Activated CD4-positive, alpha-beta T cell treated with anti-CD3 and anti-CD28 coated beads, Interleukin-2, amount 50 U/mL, for 48 hours (primary cell): ENCODE measurements around the gene TRIO.

Experiments
- DNase-seq, 2 experiments: peaks; one replicate each; pipeline ENCODE4 v3.0.0-alpha.2; 2020

The TRIO gene

DNA sequence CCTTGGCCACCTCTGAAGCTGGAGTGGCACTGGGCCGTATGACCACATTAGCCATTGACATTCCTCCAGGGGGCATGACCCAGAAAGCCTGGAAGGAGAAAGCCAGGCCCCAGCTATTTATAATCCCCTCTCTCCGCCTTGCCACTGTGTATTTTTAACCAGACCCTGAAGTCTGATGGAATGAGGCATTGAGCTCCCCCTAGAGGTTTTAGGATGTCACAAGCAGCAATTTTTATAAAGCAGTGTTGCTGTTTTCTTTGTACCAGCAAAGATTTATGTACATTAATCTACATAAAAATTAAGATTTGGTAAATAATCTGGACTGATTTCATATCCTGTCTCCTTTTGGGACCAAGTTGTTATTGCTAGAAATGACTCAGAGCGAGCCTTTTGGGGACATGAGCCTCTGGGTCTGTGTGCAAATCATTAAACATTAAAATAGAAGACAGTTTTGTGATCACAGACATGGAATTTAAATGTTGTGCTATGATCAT is 127.1 kb downstream of the TRIO start:
- no peak for DNase-seq

DNA sequence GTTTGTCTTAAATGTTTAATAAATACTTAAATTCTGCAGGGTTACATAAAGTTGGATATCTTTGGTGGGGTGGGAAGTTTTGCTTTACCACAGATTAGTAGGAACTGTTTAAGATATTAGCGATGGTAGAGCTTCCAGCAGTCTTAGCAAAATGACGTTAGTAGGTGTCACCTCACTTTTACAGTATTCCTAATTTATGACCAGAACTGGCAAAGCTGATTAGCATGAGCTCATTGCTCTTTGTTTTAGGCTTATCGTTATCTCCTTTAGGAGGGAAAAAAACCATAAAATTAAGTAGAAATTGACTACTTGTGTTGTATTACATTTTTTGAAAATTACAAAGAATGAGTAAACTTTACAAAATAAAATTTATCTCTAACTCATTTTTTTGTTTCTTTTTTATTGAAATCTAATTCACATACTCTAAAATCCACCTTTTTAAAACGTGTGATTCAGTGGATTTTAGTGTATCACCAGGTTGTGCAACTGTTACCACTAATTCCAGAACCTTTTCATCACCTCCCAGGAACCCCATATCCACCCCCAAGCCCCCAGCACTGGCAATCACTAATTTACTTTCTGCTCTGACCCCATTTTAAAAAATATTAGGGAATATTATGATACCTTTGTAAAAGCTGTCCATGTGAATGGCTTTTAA is 129.5 kb downstream of the TRIO start:
- no peak for DNase-seq

DNA sequence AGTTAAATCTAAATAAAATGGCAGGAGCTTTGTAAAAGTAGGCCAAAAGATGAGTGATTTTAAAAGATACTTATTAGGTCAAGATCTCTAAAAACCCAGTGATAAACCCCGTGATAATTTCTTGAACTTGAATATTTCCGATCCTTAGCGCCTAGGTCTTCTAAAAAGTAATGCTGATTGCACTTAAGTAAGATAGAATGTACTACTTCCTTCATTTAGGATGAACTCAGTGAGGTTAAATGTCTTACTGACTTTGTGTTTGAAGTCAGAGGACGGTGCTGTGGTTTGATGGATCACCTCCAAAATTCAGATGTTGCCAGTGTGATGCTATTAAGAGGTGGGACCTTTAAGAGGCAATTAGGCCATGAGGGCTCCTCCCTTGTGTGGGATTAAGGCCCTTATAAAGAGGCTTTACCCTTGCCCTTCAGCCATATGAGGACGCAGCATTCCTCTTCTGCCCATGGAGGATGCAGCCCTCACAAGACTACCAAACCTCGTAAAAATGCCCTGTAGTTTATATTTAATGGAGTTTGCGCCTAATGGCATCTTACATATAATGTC is 130.1 kb downstream of the TRIO start:
- no peak for DNase-seq

DNA sequence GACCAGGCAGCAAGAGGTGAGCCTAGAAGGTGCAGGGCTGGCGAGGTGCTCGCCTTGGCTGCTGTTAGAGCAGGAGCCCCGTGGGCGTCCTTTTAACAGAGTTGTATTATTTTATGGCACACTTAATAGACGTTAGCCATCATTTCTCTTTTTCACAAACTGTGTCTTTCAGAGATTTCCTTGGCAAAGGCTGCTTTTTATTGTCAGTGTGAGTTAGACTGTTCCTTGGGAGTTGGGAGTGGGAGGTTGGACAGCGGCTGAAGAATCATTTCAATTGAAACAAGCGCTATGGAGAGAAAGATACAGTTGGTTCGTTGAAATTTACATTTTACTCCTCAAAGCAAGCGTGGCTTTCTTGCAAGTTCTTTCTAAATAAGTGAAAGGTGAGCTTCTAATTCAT is 133.2 kb downstream of the TRIO start:
- DNase-seq = no peak

DNA sequence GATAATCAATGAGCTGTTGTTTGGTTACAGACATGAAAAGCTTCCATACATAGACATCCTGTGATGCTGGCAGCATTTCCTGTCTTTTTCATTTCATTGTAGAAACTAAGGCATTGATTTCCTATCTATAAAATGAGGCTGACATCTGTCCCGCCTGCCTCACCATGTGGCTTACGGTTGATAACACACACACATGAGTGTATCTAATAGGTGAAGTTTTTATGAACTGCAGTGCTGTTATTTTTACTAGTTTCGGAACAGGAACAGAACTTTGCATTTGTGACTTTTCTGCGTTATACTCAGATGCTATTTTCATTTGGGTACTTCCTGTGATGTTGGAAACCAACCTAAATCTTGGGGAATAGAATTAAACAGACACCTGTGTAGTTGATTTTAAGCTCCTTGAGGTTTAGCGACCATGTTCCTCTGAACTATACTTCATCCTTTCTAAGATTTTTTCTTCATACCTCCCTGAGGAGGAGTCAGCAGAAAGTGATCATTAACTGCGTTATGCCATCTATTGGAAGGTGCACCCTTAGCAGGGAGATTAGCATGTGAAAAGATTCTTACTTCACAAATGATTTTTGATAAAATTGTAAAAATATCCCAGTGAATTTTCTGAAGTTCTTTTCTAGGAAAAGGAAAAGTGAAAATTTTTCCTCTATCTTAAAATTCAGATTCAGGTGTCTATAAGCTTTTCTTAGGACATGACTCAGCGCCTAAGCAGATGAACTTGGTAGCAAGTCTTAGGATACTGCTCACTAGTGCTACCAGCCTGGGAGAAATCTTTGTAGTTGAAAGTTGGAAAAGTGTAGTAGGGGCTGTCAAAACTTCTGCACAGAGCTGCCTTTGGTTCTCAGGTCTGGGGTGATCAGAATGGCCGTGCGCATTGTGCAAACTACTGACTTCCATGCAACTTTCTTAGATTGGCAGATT is 134.5 kb downstream of the TRIO start:
- DNase-seq = no peak

DNA sequence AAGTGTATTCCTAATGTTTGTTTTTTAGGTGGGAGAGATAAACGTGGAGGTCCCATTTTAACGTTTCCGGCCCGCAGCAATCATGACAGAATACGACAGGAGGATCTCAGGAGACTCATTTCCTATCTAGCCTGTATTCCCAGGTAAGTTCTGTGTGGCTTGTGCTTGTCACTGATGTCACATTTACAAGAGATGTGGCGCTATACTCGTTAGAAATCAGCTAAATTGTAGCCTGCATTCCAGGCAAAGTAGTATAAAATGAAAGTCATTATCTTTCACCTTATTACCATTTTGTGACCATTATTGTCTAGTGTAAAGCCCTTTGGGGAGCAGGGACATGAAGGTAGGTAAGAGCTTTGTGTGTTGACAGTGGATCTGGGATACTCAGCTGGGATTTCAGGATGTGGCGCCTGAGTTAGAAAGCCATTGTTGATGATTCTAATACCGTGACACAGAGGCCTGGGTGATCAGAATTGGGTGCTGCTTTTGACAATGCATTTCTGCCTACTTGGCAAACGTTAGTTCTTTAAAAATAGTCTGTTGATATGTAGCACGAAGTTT is 137.2 kb downstream of the TRIO start:
- DNase-seq = no peak

DNA sequence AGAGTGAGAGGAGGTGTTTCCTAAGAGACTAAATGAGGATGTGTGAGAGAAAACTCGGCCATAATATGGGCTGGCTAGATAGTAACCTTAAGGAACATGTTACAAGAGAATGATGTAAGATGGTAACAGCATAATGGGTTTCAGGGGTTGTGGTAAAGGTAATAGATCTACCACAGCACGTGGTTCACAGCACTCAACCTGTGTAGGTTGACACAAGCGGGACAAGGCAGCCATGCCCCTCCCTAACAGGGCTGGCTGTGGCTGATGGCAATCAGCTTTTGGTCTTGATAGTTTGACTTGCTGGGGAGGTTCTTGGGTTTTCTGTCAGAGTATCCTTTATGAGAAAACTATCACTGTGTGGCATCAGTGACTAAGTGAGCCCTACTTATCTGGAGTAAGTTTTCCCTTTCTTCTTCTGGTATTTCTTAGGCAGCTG is 138.6 kb downstream of the TRIO start:
- peak; percentile 5 to 9 for DNase-seq

DNA sequence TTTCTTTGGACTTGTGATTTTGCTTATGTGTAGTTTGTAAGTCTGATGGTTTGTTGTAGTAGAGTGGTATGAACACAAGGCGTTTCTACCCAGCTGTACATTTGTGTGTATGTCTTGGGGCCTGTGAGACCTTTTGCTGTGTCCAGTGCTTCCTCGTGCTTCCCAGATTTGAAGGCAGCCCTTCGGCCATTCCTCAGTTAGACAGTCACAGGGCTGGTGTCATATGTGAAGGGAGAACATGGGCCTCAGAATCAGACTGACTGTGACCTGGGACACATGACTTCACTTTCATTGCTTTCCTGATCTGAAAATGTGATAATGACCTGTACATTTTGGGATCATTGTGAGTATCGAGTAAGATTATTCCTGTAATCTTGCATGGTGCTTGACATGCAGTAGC is 140.0 kb downstream of the TRIO start:
- no peak for DNase-seq

DNA sequence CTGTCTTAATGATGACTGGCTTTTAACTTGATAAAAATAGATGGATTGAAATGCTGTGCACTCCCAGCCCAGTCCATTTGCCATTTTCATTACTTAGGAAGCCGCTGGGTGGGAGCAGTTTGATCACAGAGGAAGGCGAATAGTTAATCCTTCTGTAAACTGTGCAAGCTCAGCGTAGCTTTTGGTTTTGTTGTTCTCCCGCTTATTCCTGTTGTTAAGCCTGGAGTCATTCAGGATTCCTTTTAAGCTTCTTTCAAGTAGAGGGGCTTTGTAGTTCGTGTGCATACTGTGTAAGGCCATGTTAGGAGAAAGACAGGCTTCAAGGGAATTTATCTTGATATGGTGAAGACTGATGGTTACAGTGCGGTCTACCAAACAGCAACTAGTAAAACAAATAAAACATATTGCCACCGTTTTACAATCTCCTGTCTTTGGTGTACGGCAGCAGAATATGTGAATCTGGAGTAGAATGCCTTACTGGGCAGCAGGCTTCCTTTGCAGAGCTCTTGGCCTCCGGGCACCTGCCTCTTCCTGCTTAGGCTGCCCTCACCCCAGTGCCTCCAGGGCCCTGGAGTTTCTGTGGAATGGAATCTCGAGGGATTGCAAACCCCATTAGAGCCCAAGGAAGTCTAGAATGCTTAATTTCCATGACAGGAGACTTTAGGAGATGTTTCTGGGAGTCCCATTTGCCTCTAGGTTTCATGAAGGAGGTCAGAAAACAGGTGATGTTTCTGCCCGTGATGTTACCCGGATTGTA is 141.4 kb downstream of the TRIO start:
- DNase-seq = no peak

DNA sequence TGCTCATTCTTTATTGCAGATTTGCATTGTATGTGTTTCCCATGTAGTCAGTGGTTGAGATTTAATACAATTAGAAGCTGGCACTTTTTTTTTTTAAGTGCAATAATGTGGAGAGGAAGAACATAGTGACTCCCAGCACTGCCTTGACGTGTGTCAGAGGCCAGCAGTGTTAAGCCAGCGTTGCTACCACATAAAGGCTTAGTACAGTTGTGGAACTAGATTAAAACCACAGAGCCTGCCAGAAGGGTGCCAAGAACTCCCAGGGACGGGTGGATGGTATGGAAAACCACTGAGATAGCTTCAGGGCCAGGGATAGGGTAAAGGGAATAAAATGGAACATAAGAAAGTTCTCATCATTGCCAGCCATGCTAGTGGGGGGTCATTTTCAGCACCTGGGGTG is 142.9 kb downstream of the TRIO start:
- DNase-seq = no peak

DNA sequence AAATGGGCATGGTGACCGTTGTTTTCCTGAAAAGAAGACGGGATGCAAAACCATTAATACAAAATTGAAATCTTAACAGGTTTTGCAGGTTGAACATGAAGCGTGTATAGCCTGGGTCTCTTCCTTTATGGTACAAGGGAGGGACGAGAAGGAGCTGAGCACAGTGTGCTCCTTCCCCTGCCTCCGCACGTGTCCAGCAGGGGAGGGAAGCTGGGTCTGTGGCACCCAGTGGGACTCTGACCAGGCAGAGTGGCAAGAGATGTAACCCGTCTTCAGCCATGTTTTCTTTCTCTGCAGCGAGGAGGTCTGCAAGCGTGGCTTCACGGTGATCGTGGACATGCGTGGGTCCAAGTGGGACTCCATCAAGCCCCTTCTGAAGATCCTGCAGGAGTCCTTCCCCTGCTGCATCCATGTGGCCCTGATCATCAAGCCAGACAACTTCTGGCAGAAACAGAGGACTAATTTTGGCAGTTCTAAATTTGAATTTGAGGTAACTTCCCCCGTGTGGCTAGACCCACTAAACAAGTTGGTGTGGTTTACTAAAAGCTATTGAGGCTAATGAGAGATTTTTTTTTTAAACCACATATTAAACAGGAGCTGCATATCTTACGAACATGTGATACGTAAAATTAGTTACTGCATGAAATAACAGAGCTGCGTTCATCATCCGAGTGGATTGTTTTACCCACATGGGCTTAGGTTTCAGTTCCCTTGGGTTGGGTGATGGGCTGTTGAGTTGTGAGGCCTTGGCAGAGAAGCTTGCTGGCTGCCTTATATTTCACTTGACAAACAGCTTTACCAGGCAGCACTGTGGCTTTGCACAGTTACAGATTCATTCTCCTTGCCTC is 143.7 kb downstream of the TRIO start:
- DNase-seq = no peak

DNA sequence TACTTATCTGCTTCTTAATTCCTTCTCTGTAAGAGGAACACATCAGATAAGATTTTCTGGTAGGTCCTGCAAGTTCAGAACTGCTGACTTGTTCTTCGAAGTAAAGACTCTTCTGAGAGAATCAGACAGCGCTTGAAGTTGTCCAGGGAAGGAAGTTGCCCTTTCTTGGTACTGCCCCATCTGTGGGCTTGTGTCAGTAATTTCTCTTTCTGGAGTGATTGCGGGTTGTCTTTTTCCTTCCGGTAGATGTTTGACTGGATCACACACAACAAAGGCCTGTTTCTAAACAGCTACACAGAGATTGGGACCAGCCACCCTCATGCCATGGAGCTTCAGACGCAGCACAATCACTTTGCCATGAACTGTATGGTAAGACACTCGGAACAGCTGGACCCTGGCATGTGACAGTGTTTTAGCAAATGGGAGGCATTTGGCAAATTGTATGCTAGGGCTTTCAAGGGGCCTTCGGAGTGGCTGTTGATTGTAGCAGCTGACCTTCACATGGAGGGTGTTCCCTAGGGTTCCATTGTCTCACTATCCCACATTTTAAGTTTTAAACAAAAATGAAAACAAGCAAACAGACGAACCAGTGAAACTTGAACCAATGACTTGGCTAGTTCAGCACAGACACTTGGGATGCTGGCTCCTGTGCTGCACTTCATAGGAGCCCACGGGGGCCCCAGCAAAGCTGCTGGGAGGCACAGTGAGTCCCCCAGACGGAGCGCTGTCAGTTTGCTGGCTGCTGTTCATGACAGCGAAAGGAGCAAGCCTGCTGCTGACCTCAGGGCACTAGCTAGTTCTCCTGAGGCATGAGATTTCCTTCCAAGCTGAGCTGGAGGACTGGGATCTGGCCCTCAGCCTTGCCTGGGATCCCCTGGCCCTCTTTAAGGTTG is 149.9 kb downstream of the TRIO start:
- DNase-seq = no peak

DNA sequence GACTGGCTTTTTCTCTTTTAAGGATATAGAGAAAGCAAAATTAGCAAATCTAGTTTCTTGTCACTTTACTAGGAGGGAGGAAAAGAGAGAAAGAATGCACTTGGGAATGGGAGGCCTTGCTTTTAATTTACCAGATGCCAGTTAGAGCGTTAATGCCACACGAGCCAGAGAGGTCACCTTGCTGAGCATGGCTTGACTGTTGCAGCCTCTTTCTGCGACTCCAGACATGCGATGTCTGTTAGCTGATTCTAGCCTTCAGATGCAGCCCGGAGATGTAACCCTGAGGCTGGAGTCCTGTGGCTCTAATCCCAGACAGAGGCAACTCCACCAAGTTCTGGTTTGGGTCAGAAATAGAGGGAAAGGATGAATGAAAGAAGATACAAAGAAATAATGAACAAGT is 152.5 kb downstream of the TRIO start:
- no peak for DNase-seq

DNA sequence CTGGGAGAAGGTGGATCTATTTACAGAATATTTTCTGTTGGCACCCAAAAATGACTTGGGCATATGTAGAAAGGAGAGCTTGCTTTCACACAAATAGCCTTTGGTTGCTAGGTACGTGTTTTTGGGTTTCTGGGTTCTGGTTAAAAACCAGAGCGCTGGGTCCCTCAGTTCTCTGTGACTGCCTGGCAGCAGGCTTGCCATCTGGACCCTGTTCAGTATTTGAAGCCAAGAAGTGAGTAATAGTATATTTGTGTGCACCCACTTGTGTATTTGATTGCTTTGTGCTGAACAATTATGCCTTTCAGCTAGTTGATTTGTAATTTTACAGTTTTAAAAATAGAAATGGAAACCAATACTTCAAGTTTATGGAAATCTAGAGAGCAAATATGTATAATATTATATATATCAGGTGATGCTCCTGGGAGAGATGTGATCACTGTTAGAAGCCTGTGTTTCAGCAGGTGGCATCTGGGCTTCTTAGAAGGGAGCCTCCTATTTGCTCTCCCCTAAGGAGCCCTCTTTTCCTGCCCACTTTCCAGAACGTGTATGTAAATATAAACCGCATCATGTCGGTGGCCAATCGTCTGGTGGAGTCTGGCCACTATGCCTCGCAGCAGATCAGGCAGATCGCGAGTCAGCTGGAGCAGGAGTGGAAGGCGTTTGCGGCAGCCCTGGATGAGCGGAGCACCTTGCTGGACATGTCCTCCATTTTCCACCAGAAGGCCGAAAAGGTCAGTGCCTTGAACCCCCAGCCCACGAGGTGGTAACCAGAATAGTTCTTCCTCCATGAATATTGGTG is 153.6 kb downstream of the TRIO start:
- no peak for DNase-seq

DNA sequence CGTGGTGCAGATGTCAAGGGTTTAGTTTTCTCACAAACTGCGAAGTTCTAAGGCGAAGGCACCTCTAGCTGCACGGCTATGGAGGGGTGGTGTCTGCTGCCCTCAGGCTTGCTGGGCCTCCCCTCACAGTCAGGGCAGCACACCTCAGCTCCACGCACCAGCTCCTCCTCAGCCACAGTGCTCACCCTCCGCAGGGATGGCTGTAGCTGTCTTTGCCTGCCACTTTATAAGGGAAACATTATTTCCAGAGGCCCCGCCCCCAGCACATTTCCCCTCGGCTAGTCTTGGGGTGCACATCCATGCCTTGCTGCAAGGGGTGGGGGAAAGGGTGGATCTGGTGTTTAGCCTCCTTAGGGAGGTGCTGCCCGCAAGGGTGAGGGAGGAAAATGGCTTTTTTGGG is 154.6 kb downstream of the TRIO start:
- DNase-seq = no peak

DNA sequence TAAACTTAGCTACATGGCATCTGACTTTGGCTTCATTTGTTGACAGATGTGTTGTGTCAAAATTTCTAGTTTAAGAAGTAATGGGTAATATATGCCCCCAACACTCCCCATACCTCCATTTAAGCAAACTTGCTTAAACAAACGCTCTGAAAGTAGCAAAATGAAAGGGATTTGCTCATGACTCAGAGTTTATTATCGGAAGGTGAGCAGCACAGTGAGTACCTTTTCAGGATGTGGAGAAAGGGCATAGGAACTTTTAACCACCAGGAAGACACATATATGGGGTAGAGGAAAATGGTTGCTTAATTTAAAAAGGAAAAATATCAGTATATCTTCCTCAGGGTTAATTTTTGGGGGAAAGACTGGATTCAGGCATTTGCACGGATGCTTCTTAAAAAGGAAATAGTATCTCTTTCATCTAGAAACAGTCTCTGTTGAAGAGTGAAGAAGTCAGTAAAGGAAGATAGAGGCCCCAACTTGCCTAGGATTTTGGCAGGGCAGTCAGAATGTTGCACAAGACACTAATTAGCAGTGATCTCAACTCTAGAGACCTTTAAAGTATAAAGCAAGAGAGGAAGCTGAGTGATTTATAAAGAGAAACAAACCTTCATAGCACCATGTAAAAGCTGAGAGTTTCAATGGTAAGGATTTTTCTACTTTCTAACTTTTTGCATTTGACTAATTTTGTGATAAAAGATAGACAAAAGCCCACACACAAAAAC is 155.1 kb downstream of the TRIO start:
- no peak for DNase-seq

DNA sequence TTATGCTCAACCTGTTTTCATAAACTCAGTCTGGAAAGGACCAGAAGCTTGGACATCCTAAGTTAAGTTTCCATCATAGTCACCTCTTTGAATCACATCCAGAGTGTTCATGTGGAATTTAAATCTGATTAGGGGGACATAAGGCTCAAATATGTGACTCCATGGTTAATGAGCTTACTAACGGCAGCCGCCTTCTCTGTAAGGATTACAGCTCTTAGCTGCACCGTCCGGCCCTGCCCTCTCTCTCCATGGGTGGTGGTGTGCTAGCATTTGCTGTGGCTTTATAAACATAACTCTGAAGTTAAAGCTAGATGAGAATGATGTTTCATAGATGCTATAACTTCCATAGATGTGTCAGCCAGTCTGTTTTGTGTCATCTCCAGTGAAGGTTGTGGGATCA is 156.5 kb downstream of the TRIO start:
- DNase-seq = no peak

DNA sequence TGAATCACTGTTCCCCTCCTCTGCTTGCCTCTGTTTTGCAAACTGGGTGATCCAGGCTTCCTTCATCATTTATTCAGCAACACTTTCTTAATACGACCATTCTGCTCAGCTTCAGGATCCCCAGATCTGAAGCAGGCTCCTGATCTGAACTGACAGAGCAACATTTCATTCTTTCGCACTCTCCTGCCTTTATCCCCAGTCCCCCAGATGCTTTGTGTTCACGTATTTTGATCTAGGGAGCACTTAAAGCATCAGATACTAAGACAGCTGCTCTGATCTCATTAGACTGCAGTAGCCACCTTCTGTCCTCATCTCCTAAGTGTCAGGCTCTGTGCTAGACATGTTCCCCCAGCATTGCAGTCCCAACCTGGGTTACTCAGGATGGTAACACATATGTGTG is 158.0 kb downstream of the TRIO start:
- no peak for DNase-seq

DNA sequence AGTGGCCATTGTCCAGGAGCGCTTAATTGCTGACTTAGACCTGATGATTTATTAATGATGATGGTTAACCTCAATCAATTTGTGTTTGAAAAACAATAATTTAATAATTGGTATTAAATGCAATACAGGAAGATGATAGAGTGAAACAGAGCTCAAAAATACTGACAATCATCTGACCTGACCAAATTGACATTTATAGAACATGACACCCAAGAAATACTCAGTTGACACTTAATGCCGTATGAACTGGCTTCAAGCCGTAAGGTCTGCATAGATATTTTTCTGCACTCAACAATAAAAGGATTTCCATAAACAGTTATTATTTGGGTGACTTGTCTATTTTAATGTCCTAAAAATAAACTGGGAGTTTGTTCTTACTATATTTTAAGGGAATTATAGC is 159.2 kb downstream of the TRIO start:
- DNase-seq = no peak
